Heart left ventricle (tissue), 13 donors: Measurements from ENCODE around the gene HNRNPR.

ENCODE experiments used
- CTCF ChIP-seq, 12 donors: fragments of 200-600 bp; sonication (generic) in 4 of 12; IDR thresholded peaks; one replicate each; pipeline versions ENCODE4 v1.5.0 to v1.8.0; 2018 to 2022; ENCODE audit warnings: antibody characterized with exemption in 12 of 12, mild to moderate bottlenecking in 5 of 12
- POLR2A ChIP-seq, 2 donors: fragments of 450-650 bp; IDR thresholded peaks; one replicate each; pipeline ENCODE4 v1.6.1; 2017; ENCODE audit warnings: antibody characterized with exemption in 2 of 2, mild to moderate bottlenecking in 2 of 2, moderate library complexity in 2 of 2
- donor health status: ischemic (EF 13 %, LVEDD 7.1; RV severe dilation, severe dysfunction).
- donor health status: DM: no; HTN: yes; CAD: no.
- donor health status: DM: no; HTN: no; CAD: no.
- donor health status: ischemic (EF 25% LVEDD 6.9; RV normal size, moderate dysfunction).
- donor health status: ischemic (EF 25% LVEDD 5.7; RV mildly dilated, moderate dysfunction).
- donor health status: ischemic (EF 35%, LVEDD 5.7; RV mildly dilated, moderate dysfunction).
- donor health status: nonischemic (EF 11% LVEDD 7.7; RV severe dilation, severe dysfunction).
- donor health status: DM: yes; HTN: yes; CAD: no.
- donor health status: PGD.
- donor health status: ischemic (EF 29% LVEDD 5.4; RV normal size, mild dysfunction).
- donor health status: nonischemic (EF 23%, LVEDD 6.1; RV moderate dilation, normal function).

- no peak for TF ChIP-seq CTCF (IDR thresholded peaks at IDR 0.05)
- TF ChIP-seq POLR2A (IDR thresholded peaks at IDR 0.05): no peak
Observed at GRCh38 chr1:23283667-23284602, 60.1 kb downstream of the HNRNPR start.
